Measurements from ENCODE around the gene NUF2. TPM values are rescaled to one million over a fixed set of nuclear protein-coding genes. Genes with fewer than 3 reads are reported as not detected.

Gene NUF2
- total and polyA plus RNA-seq, 2 donors (not counting 3 experiments of a cell fraction or from before 2014, with no cell fraction given): 14.3 to 38.6 TPM

DNA sequence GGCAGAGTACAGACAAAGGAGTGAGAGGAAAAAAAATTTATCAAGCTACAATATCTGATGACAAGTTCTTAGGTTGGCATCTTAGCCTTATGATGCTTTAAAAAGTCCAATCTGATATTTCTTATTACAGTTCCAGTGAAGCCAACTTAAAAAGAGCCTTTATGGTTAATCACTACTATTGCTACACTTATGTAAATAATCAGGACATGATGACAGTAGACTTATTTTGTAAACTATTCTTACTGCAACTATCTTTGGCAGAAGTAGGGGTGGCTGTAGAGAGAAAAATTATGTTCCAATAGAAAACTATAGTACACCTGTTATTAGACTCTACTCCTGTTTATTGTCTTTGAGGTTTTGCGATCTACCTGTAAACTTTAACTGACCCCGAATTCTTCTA is 25.8 kb upstream of the NUF2 start:
- no peak overlapping the region for H3K27ac ChIP-seq (ENCODE audit: insufficient read depth, low read depth, low read length)
- no TSS peak for BruUV-seq (replicated peaks)
- no peaks in the 10 kb centered on the region for H3K4me1 ChIP-seq (ENCODE audit: control insufficient read depth, extremely low read depth, insufficient read depth, low read length)
- no peaks in the 10 kb centered on the region for H3K36me3 ChIP-seq (ENCODE audit: control insufficient read depth in 2 of 2, extremely low read depth in 1 of 2, insufficient read depth in 2 of 2, low read length in 2 of 2)
- intact Hi-C loops (cut with micrococcal nuclease): no loop called here
- DNase-seq (ENCODE audit: low read depth, low spot score): no peak
- H2AFZ ChIP-seq (ENCODE audit: low read depth, low read length): no peak overlapping the region
- H3K9me3 ChIP-seq (replicated peaks; ENCODE audit: control insufficient read depth, insufficient read depth, low read length): no peaks in the 10 kb centered on the region
- FAIRE-seq: no peak
- TF ChIP-seq POLR2AphosphoS5 (IDR thresholded peaks at IDR 0.05; ENCODE audit: insufficient read depth, low read depth, low read length) (no peak), FOS (IDR thresholded peaks at IDR 0.05; ENCODE audit: borderline replicate concordance, insufficient read depth, low read length) (no peak), GATA2 (IDR thresholded peaks at IDR 0.05; ENCODE audit: insufficient read depth, insufficient read length, low read depth, low read length) (no peak), MYC (IDR thresholded peaks at IDR 0.05; ENCODE audit: low read depth, low read length) (no peak), POLR2A (IDR thresholded peaks at IDR 0.05; ENCODE audit: low read depth, low read length) (no peak), EZH2 (IDR thresholded peaks at IDR 0.05; ENCODE audit: borderline replicate concordance, low read depth, low read length, severe bottlenecking) (no peak), JUN (IDR thresholded peaks at IDR 0.05; ENCODE audit: borderline replicate concordance, insufficient read depth, insufficient read length, low read depth) (no peak)
- TF ChIP-seq, protein P1, sequence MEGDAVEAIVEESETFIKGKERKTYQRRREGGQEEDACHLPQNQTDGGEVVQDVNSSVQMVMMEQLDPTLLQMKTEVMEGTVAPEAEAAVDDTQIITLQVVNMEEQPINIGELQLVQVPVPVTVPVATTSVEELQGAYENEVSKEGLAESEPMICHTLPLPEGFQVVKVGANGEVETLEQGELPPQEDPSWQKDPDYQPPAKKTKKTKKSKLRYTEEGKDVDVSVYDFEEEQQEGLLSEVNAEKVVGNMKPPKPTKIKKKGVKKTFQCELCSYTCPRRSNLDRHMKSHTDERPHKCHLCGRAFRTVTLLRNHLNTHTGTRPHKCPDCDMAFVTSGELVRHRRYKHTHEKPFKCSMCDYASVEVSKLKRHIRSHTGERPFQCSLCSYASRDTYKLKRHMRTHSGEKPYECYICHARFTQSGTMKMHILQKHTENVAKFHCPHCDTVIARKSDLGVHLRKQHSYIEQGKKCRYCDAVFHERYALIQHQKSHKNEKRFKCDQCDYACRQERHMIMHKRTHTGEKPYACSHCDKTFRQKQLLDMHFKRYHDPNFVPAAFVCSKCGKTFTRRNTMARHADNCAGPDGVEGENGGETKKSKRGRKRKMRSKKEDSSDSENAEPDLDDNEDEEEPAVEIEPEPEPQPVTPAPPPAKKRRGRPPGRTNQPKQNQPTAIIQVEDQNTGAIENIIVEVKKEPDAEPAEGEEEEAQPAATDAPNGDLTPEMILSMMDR (IDR thresholded peaks at IDR 0.05; ENCODE audit: extremely low read depth in 1 of 2, insufficient read depth in 1 of 2, low read depth in 1 of 2, low read length in 2 of 2): no peak
- TF ChIP-seq, protein P2, sequence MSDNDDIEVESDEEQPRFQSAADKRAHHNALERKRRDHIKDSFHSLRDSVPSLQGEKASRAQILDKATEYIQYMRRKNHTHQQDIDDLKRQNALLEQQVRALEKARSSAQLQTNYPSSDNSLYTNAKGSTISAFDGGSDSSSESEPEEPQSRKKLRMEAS (IDR thresholded peaks at IDR 0.05; ENCODE audit: insufficient read depth, insufficient read length): no peak
- no peak overlapping the region for H3K9ac ChIP-seq (replicated peaks; ENCODE audit: extremely low read depth, insufficient read depth, low read length)
- no peaks in the 10 kb centered on the region for H3K79me2 ChIP-seq (ENCODE audit: control insufficient read depth, insufficient read depth, low read length)
- CTCF ChIA-PET: no interaction called here
- no peak overlapping the region for H3K4me3 ChIP-seq (replicated peaks in 1 of 3; ENCODE audit: insufficient read depth in 1 of 3, low read depth in 1 of 3, low read length in 3 of 3)
- dilution Hi-C loops (cut with MboI; ENCODE audit: extremely low pct_ligation_motif_present, low sequenced_read_pairs): no loop called here
- no peaks in the 10 kb centered on the region for H3K27me3 ChIP-seq (ENCODE audit: control insufficient read depth in 2 of 2, insufficient read depth in 2 of 2, low read length in 2 of 2)
- peaks cover 3% of the 10 kb centered on the region for H3K9me1 ChIP-seq (replicated peaks; ENCODE audit: control insufficient read depth, extremely low read depth, insufficient read depth, low read length)
- no peaks in the 10 kb centered on the region for H4K20me1 ChIP-seq (replicated peaks; ENCODE audit: control insufficient read depth, extremely low read depth, insufficient read depth, low read length)
- no peak overlapping the region for H3K4me2 ChIP-seq (ENCODE audit: insufficient read depth, low read length)
- POLR2A ChIA-PET: no interaction called here
